ENCODE measurements around the gene GATAD1. TPM values are rescaled to one million over a fixed set of nuclear protein-coding genes. Genes with fewer than 3 reads are reported as not detected.

Gene GATAD1
- total and polyA plus RNA-seq, 2 of the 13 experiments (the other 11 are each of a cell fraction or from before 2014, with no cell fraction given): 20.6 to 42.1 TPM

GRCh38 chr7:92447345-92448204 lies at the start of gene GATAD1 (continued):
- TF ChIP-seq PATZ1 (CRISPR knock-in tag; IDR thresholded peaks at IDR 0.05): peak; percentile 95
- no peak for TF ChIP-seq FOSL1 (CRISPR knock-in tag; IDR thresholded peaks at IDR 0.05; ENCODE audit: borderline replicate concordance)
- peak; percentile 74; the same call in 1 of the 2 replicates for TF ChIP-seq ARNTL (CRISPR knock-in tag; IDR thresholded peaks at IDR 0.05)
- TF ChIP-seq HOXA5 (CRISPR knock-in tag; IDR thresholded peaks at IDR 0.05): peak; percentile 67
- TF ChIP-seq ZNF629 (CRISPR knock-in tag; conservative IDR thresholded peaks at IDR 0.05): no peak
- no peak for TF ChIP-seq DMTF1 (CRISPR knock-in tag; IDR thresholded peaks at IDR 0.05)

GRCh38 chr7:92397542-92397941 lies 49.7 kb upstream of the GATAD1 start:
- BruUV-seq (replicated peaks): no TSS peak
- in situ Hi-C loops (cut with HindIII; ENCODE audit: extremely low pct_ligation_motif_present, low pct_unique_long_range_greater_than_20kb): no loop called here
- H3K27me3 ChIP-seq (ENCODE audit: control insufficient read depth in 1 of 2, insufficient read depth in 2 of 2, low read length in 2 of 2): no peaks in the 10 kb centered on the region
- WGBS (ENCODE audit: low lambda C conversion rate): 94% methylated on average over 6 of the region's 6 CpGs
- H3K9me3 ChIP-seq (ENCODE audit: low read length): no peaks in the 10 kb centered on the region
- H3K4me2 ChIP-seq (ENCODE audit: low read depth, low read length): no peak overlapping the region
- H4K20me1 ChIP-seq (ENCODE audit: insufficient read depth, low read length): no peaks in the 10 kb centered on the region
- H3K9ac ChIP-seq (ENCODE audit: insufficient read depth, low read depth, low read length): no peak overlapping the region
- H3K36me3 ChIP-seq (replicated peaks in 1 of 2; ENCODE audit: control insufficient read depth in 1 of 2, insufficient read depth in 2 of 2, low read length in 2 of 2): peaks cover 2 to 31% of the 10 kb centered on the region in 2 experiments; a peak in 4 of 5 replicates
- H3K27ac ChIP-seq (ENCODE audit: extremely low read length, insufficient read depth, low read length): no peak overlapping the region
- no peaks in the 10 kb centered on the region for H3K79me2 ChIP-seq (ENCODE audit: insufficient read depth, low read length)
- H3K4me3 ChIP-seq (replicated peaks in 1 of 3; ENCODE audit: insufficient read depth in 1 of 3, low read depth in 2 of 3, low read length in 3 of 3): no peak overlapping the region
- H2AFZ ChIP-seq (ENCODE audit: low read length): no peak overlapping the region
- no peak for FAIRE-seq
- DNase-seq (ENCODE audit: low spot score): no peak
- no peak for ATAC-seq
- ChIA-PET POLR2A (no interaction called here), CTCF (ENCODE audit: low intra/inter-chr PET ratio, low total read pairs) (no interaction called here)
- intact Hi-C loops (cut with micrococcal nuclease; ENCODE audit: unreplicated experiment): no loop called here
- H3K4me1 ChIP-seq (ENCODE audit: insufficient read depth, low read length): no peaks in the 10 kb centered on the region
- TF ChIP-seq ZFP1 (CRISPR knock-in tag; IDR thresholded peaks at IDR 0.05): no peak
- no peak for TF ChIP-seq HNF4G (IDR thresholded peaks at IDR 0.05; ENCODE audit: borderline replicate concordance, low read depth, low read length)
- TF ChIP-seq HNF4G (CRISPR knock-in tag; IDR thresholded peaks at IDR 0.05; ENCODE audit: borderline replicate concordance, low read depth): no peak
- no peak for TF ChIP-seq PHB2 (IDR thresholded peaks at IDR 0.05; ENCODE audit: partially characterized antibody)
- no peak for TF ChIP-seq BATF2 (CRISPR knock-in tag; IDR thresholded peaks at IDR 0.05)
- no peak for TF ChIP-seq CBFB (CRISPR knock-in tag; IDR thresholded peaks at IDR 0.05)
- TF ChIP-seq ZNF337 (CRISPR knock-in tag; IDR thresholded peaks at IDR 0.05; ENCODE audit: borderline replicate concordance, low read depth): no peak
- TF ChIP-seq ZBTB25 (CRISPR knock-in tag; IDR thresholded peaks at IDR 0.05): no peak
- TF ChIP-seq ZNF44 (CRISPR knock-in tag; IDR thresholded peaks at IDR 0.05): no peak
- TF ChIP-seq ZNF605 (CRISPR knock-in tag; IDR thresholded peaks at IDR 0.05): no peak
- TF ChIP-seq EHMT2 (IDR thresholded peaks at IDR 0.05; ENCODE audit: borderline replicate concordance, low read depth, low read length): no peak
- TF ChIP-seq ZNF75D (CRISPR knock-in tag; IDR thresholded peaks at IDR 0.05; ENCODE audit: borderline replicate concordance): no peak
